Cerebellar nuclear complex (tissue), 1 donor: Measurements from ENCODE around the gene APC.

ENCODE experiments used
- DNase-seq, 2 experiments: peaks; one replicate each; lab custom pipeline; 2025; lab: John Stamatoyannopoulos, UW

APC gene

DNA sequence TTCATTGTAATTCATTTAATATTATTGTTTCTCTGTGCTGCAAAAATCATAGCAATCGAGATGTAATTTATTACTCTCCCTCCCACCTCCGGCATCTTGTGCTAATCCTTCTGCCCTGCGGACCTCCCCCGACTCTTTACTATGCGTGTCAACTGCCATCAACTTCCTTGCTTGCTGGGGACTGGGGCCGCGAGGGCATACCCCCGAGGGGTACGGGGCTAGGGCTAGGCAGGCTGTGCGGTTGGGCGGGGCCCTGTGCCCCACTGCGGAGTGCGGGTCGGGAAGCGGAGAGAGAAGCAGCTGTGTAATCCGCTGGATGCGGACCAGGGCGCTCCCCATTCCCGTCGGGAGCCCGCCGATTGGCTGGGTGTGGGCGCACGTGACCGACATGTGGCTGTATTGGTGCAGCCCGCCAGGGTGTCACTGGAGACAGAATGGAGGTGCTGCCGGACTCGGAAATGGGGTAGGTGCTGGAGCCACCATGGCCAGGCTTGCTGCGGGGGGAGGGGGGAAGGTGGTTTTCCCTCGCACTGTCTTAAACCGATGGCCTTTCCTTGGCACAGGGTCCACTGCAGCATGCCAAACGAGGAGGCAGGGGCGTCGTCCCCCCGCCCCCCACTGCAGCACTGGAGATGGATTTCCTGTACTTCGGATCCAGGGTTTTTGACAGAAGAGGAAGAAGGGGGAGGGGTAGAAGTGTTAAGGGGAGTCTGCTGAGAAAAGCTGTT is at the start of gene APC:
APC (plus strand) TSS at position 423 of the 728 bp plus-strand sequence. CDS start 17,006 bp downstream, outside the sequence.
- peak in 1 of 2 experiments; percentile 83 for DNase-seq

DNA sequence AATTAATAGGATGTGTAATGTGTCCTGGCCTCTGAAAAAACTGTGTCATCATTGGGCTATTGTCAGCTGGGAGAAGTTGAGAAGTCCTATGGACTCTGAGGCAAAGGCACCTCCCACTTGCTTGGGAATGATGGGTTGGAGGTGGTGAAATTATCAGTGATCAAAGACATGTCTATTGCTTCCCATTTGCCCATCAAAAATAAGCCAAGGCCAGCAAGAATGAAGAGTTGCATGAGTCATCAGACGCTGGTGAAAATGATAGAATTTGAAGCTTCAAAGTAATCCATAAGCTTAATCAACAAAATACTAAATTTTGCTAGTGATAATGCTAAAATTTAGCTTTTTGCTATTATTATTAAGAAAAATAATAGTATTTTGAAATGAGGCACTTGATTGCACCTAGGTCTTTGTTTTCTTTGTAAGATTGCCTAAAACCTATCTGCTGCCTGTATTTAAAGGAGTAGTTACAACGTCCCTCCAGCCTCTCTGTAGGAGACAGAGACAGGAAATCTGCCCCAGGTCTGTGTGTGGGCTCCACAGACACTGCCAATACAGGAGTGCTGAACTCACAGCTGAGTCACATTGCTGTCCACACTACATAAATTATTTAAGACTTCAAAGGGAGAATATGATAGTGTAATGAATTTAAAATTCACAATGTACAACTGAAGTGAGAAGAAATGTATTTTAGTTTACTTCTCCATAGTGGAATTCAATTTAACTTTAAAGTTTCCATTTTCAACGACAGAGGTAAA is 48.4 kb upstream of the APC start:
- DNase-seq = no peak

DNA sequence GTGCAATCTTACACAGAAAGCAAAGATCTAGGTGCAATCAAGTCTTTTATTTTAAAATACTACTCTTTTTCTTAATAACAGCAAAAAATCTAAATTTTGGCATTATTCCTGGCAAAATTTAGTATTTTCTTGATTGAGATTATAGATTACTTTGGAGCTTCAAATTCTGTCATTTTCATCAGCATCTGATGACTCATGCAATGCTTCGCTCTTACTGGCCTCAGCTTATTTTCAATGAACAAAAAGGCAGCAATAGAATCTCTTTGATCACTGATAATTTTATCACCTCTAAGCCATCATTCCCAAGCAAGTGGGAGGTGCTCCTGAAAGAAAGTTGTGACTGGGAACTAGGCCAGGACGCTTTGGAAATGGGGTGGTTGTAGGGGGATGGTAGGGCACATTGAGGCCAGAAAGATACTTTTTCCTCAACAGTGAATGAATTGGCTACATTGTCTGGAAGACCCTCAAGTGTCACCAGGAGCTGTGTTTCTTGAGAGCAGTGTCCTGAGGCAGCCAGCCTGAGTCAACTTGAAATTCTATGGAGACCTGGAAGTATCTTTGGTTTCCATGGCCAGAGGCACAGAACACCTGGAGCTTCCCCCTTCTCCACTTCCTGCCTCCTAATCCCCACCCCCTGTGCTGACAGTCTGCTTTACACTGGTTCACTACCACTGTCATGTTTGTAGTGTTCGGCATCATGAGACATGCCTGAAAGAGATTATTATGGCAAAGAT is 46.9 kb upstream of the APC start:
- DNase-seq = no peak

DNA sequence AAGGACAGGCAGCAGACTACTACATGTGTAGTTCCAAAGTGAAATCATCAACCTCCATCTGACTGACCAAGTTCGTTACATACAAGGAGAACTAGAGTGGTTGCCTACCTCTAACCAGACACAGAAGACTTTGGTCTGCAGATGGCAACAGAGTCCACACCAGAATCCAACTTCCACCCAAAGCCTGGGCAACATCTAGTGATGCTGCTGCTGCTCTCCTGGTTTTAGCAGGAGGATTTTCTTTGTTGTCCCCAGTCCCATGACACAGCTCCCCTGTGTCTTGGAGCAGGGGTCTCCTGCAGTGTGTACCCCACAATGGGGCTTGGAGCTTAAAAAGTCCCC is 46.4 kb upstream of the APC start:
- no peak for DNase-seq

DNA sequence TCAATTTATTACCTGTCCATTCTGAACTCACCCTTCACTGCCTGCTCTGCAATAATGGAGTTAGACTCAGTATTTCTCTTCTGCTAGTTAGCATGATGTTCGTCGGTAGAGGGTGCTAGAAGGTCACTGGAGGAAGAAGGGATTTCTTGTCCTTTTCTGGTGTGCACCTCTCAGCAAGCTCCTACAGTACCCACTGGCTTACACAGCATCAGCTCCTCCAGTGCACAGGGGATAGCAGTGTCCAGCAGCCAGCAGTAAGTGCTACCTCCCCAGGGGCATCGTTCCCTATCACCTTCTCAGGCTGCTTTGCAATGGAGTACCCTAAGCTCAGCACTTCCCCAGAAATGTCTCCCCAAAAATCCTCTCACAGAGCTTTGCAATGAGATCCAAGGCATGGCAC is 45.9 kb upstream of the APC start:
- DNase-seq = no peak

DNA sequence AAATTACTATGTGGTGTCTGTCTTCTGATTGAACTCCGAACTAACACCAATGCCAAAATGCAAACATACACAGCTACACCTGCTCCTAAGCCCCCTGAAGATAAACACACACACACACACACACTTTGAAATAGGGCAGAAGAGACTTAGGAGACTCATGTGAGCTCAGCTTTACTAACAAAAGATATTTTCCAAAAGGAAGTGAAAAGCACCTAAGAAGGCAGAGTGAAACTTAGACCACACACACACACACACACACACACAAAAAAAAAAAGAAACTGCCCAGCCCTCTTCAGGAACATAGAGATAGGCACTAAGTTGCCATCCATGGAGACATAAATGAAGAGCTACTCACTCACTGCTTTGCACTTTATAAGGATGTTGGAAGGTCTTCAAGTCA is 45.2 kb upstream of the APC start:
- no peak for DNase-seq

DNA sequence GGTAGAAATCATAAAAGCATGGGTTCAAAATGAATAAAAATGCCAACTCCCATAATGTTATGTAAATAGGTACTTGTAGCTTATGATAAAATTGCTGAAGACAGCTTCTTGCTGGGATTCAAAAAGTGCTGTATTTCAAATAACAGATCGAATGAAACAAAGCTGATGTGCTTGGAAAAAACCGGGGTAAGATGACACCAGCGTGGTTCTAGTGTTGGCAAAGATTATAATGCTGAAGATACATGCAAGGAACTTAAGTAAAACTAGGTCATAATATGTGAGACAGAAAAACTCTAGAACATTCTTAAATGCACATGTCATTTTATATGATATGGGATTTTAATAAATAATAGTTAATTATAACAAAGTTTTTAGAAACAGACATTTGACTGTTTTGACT is 44.4 kb upstream of the APC start:
- DNase-seq = no peak

DNA sequence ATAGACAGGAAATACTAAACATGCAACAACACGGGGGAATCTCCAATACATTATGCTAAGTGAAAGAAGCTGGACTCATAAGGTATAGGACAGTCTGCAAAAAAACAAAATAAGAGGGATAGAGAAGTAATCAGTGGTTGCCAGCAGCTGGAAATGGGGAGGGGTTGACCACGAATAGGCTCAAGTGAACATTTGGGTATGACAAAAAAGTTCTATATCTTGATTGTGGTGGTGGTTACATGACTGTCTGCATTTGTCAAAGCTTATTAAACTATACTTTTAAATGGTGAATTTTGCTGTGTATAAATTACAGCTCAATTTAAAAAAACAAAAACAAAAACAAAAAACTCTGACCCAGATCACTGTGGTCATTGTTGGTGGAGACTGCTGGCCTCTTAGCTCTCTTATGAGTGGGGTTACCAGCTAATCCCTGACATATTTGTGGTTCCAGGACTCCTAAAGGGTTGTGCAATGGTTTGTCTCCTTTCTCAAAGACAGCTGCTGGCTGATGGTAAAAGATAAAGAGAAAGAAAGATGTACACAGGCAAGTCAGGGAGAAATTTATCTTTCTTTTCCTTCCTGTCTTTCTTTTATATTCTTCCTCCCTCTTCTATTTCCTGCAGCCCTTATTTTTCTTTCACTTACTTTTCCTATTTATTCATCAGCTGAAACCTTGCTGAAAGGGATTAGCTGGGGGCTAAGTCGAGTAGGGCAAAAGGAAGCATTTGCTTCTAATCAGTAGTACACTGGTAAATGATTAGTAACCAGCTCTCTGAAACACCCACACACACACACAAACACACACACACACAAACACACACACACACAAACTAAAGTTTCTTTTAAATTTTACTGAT is 42.6 kb upstream of the APC start:
- no peak for DNase-seq

DNA sequence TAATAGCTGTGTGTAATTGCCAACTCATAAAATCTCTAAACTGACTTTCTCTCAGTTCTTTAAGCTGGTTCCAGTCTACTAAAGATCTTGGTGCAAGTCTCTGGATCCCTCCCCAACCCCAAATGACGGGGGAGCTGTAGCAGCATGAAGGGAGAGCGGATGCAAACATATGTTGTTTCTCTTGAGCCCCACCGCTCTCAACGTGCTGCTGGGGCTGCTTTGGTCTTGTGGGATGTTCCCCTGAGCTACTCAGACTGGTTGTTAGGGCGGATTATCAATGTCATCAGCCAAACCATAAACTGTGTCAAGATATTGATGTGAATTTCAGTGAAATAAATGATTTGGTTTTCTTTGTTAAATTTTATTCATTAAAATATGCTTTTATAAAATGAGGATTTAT is 40.9 kb upstream of the APC start:
- DNase-seq = no peak

DNA sequence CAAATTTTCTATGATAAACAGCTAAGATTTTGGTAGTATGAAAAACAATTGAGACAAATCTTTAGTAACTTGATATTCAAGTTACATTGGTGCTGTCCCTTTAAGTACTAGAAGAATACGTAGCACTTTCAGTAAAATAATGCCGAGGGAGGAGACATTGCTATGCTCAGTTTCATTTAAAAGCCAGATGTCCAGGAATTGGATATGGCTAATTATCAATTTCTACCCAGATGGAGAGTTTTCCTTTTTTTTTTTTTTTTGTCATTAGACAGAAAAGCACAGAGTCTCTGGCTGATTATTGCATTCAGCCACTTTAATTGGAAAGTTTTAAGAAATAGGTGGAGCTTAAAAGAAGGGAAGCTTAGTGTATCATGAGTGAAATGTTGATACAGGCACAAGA is 40.4 kb upstream of the APC start:
- DNase-seq = no peak

DNA sequence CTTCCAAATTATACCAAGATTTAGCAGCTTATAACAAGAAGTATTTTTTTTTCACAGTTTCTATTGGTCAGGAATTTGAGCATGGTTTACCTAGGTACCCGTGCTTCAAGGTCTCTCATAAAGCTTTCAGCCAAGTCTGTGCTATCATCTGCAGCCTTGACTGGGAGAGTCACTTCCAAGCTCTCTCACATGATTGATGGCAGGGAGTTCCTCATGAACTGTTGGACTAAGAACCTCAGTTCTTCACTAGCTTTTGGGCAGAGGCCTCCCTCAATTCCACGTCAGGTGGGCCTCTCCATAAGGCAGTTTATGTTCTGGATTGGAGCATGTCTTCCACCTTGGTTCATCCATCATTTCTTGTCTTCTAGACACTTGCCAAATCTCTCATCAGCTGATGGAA is 39.9 kb upstream of the APC start:
- no peak for DNase-seq

DNA sequence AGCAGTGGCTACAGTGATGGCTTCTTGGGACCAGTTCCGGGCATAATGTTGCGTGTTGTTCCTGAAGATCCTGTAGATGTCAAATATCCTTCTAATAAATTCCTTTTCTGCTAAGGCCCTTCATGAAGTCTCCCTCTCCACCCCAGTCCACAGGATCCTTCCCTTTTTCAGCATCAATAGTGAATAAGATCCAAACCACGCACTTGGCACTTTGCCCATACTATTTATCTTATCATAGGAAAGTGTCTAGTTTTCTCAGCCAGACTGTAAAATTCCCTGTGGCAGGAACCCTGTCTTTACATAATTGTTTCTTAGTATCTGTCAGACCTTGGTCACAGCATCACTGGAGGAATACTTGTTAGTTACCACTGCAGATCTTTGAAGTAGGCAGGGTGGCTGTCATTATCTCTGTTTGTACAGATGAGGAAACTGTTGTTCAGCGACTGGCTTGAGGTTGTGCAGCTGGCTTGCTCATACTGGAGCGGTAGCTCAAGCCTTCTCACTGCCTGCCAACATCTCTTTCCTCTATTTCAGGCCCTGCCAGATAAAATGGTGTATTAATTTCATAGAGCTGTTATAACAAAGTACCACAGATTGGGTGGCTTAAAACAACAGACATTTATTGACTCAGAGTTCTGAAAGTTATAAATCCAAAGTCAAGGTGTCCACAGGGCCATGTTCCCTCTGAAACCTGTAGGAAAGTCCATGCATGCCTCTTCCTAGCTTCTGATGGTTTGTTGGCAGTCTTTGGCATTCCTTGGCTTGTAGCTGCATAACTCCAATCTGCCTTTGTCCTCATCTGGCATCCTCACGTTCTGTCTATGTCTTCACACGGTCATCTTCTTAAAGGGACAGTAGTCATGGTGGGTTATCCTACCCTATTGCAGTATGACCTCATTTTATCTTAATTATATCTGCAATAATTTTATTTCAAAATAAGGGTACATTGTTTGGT is 33.5 kb upstream of the APC start:
- DNase-seq = no peak

DNA sequence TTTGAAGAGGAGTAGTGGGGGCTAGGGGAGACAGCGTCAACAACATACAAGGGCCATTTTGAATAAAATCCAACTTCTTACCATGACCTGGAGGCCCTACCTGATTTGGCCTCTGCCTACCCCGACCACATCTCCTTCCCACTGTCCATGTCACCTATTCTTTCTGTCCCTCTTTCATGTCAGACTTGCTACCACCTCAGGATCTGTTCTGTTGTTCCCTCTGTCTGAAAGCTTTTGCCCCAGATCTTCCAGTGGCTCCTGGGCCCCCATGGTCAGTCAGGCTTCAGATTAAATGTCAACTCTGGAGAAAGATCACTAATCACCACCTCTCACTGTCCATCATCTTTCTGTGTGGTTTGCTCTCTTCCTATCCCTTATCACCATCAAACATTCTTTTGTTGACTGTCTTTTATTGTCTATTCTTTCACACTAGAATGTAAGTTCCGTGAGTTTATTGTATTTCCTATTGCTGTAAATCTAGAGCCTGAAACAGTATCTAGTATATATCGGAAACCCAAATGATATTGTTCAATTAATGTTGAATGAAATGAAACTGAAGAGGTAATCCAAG is 31.2 kb upstream of the APC start:
- DNase-seq = no peak

DNA sequence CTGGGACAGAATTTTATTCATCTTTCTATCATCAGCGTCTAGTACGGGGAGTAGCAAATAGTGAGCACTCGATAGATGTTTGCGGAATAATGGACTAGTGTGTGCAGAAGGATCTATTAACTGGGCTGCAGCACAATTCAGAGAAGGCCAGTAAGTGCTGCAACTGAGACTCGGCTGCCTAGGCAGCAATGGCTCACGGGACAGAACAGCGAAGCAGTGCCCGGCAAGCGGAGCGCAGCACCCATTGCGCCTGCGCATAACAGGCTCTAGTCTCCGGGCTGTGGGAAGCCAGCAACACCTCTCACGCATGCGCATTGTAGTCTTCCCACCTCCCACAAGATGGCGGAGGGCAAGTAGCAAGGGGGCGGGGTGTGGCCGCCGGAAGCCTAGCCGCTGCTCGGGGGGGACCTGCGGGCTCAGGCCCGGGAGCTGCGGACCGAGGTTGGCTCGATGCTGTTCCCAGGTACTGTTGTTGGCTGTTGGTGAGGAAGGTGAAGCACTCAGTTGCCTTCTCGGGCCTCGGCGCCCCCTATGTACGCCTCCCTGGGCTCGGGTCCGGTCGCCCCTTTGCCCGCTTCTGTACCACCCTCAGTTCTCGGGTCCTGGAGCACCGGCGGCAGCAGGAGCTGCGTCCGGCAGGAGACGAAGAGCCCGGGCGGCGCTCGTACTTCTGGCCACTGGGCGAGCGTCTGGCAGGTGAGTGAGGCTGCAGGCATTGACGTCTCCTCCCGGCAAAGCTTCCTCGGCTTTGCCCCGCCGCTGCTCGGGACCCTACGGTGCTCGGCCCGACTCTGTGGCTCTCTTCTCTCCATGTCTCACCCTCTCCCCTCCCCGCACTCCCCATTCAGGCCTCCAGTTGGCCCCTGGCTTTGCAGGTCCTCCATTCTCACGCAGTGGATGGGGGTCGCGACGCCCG is 30.2 kb upstream of the APC start:
- peak; percentile 86 to 91 for DNase-seq

DNA sequence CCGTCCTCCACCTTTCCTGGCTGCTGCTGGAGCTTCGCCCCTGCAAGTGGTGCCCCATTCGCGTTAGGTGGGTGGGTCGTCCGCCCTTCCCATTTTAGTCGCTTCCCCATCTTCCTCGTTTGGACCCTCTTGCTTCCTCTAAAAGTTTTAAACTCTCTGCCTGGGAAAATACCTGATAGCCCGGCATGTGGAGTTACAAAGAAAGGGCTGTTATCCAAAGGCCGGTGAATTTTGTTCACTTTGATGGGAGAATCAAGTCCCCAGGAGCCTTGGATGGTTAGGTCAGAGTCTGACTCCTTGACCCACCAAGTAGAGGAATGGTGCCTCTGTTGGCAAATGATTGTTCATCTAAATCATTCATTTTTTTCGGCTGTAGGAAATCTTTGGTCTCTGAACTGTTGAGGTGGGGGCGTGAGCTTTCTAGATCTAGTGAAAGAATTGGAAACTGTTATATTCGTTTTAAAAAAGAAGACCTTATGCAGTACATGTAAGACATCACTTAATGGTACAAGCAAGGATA is 29.5 kb upstream of the APC start:
- DNase-seq = no peak

DNA sequence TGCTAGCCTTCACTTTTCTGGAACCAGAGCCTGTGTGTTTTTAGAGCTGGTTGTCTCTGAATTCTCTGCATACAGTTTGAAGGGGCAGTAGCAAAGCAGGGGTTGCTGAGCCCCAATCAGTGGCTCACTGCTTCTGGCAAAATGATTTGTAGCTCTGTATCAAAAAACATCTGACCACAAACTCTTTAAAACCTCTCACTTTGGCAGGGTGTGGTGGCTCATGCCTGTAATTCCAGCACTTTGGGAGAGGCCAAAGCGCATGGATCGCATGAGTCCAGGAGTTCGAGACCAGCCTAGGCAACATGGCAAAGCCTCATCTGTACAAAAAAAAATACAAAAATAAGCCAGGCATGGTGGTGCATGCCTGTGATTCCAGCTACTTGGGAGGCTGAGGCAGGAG is 28.3 kb upstream of the APC start:
- no peak for DNase-seq

DNA sequence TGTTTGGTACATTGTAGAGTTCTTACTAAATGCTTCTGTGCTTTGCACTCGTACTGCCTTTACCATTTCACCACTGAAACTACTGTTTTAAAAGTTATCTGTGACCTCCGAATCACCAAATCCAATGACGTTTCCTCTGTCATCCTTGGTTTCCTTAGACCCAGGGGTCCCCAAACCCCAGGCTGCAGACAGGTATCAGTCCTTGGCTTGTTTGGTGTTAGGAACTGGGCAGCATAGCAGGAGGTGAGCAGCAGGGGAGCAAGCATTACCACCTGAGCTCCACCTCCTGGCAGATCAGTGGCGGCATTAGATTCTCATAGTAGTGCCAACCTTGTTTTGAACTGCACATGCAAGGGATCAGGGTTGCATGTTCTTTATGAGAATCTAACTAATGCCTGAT is 26.8 kb upstream of the APC start:
- no peak for DNase-seq

DNA sequence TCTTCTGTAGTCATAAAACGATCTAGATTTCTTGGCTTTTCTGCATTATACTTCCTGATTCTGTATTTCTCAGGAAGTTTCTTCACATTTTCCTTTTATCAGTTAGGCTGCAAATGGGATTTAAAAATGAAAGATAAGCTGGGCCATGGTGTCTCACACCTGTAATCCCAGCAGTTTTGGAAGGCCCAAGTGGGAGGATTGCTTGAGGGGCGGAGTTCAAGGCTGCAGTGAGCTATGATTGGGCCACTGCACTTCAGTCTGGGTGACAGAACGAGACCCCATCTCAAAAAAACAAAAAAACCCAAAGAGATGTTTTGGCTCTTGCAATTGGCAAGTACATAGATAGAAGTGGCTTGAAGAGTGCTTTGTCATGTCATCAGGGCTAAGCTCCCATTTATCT is 26.2 kb upstream of the APC start:
- DNase-seq = no peak

DNA sequence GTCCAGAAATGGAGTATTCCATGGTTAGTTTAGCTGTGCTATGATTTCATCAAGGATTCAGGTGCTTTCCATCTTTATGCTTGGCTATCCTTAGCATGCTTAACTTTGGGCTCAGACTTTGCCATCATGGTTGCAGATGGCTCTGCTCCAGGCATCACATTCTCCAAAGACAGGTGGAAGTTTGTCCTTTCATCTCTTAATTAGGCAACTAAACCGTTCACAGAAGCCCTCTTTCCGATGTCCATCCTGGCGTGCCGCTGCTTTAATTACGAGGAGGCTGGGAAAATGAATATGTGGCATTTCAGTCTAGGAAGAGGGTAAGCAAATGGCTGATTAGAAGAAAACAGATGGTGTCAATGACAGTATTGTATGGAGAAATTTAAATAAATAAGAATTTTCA is 24.5 kb upstream of the APC start:
- no peak for DNase-seq
